GM23338 (cell line): ENCODE results near the gene SLC8A3. TPM values are rescaled to one million over a fixed set of nuclear protein-coding genes. Genes with fewer than 3 reads are reported as not detected.

ENCODE experiments used
- ATAC-seq: fragments of 200-7000 bp; cut with Tn5 transposase; 3 replicates; pipeline ENCODE4 v1.9.1; 2020
- DNase-seq: peaks from one replicate; pipeline ENCODE4 v3.0.0-alpha.2; 2015; ENCODE audit warnings: low spot score
- H2AFZ ChIP-seq: fragments of 200-600 bp; sonication (generic); 2 replicates; pipeline ENCODE4 v1.8.0; 2016; ENCODE audit warnings: antibody characterized with exemption, mild to moderate bottlenecking, moderate library complexity
- H3F3A ChIP-seq: fragments of 200-600 bp; sonication (generic); replicated peaks from 2 replicates; pipeline ENCODE4 v1.8.0; 2017; ENCODE audit warnings: antibody characterized with exemption, mixed run types, low read depth
- H3K27ac ChIP-seq: fragments of 200-600 bp; sonication (generic); 2 replicates; pipeline ENCODE4 v1.6.1; 2016; ENCODE audit warnings: low read depth
- H3K27me3 ChIP-seq: fragments of 200-600 bp; sonication (generic); 2 replicates; pipeline ENCODE4 v1.8.0; 2016; ENCODE audit warnings: mild to moderate bottlenecking, mixed run types, moderate library complexity; ENCODE audit not compliant: insufficient read depth
- H3K36me3 ChIP-seq: fragments of 200-600 bp; sonication (generic); 2 replicates; pipeline ENCODE4 v1.8.0; 2016; ENCODE audit warnings: mild to moderate bottlenecking; ENCODE audit not compliant: insufficient read depth
- H3K4me1 ChIP-seq: fragments of 200-600 bp; sonication (generic); 2 replicates; pipeline ENCODE4 v1.8.0; 2016; ENCODE audit warnings: mild to moderate bottlenecking, moderate library complexity; ENCODE audit not compliant: insufficient read depth
- H3K4me2 ChIP-seq: fragments of 200-600 bp; sonication (generic); 2 replicates; pipeline ENCODE4 v1.7.1; 2017; ENCODE audit warnings: mixed run types
- H3K4me3 ChIP-seq: fragments of 200-600 bp; sonication (generic); 2 replicates; pipeline ENCODE4 v1.6.1; 2016; ENCODE audit warnings: mixed run types
- H3K79me2 ChIP-seq: fragments of 200-600 bp; sonication (generic); replicated peaks from 2 replicates; pipeline ENCODE4 v1.8.0; 2017; ENCODE audit warnings: mild to moderate bottlenecking; ENCODE audit not compliant: insufficient read depth
- H3K9me2 ChIP-seq: fragments of 200-600 bp; sonication (generic); 2 replicates; pipeline ENCODE4 v1.8.0; 2017; ENCODE audit not compliant: insufficient read depth
- H4K20me1 ChIP-seq: fragments of 200-600 bp; sonication (generic); replicated peaks from 2 replicates; pipeline ENCODE4 v1.8.0; 2017; ENCODE audit warnings: mild to moderate bottlenecking; ENCODE audit not compliant: insufficient read depth
- H3K27ac Mint-ChIP-seq: 2 replicates; pipeline ENCODE4 v1.8.0; 2020; ENCODE audit warnings: inconsistent platforms, mild to moderate bottlenecking, moderate library complexity, mixed read lengths
- H3K27me3 Mint-ChIP-seq: 3 replicates; pipeline ENCODE4 v1.8.0; 2022; ENCODE audit warnings: low read depth, mild to moderate bottlenecking, moderate library complexity, mixed read lengths, inconsistent platforms; ENCODE audit not compliant: insufficient read depth, poor library complexity
- H3K36me3 Mint-ChIP-seq: 3 replicates; pipeline ENCODE4 v1.8.0; 2021; ENCODE audit warnings: low read depth, mild to moderate bottlenecking, inconsistent platforms, moderate library complexity, mixed read lengths
- H3K4me1 Mint-ChIP-seq: 3 replicates; pipeline ENCODE4 v1.8.0; 2020; ENCODE audit warnings: mild to moderate bottlenecking, inconsistent platforms, mixed read lengths
- H3K4me3 Mint-ChIP-seq: 3 replicates; pipeline ENCODE4 v1.8.0; 2021; ENCODE audit warnings: moderate library complexity, mild to moderate bottlenecking, inconsistent platforms, mixed read lengths
- H3K9me3 Mint-ChIP-seq: 3 replicates; pipeline ENCODE4 v1.8.0; 2020; ENCODE audit warnings: moderate library complexity, mild to moderate bottlenecking, inconsistent platforms, mixed read lengths
- CREB1 ChIP-seq: fragments of 250-450 bp; sonication (Bioruptor Pico); IDR thresholded peaks from 2 replicates; pipeline ENCODE4 v1.5.0; 2020; ENCODE audit warnings: low read depth, mild to moderate bottlenecking, moderate library complexity
- EZH2phosphoT487 ChIP-seq: fragments of 200-600 bp; sonication (generic); IDR thresholded peaks from one replicate; pipeline ENCODE4 v1.8.1; 2018; ENCODE audit warnings: antibody characterized with exemption; ENCODE audit not compliant: unreplicated experiment
- JUNB ChIP-seq: IDR thresholded peaks from one replicate; pipeline ENCODE4 v1.6.1; 2016; ENCODE audit warnings: antibody characterized with exemption; ENCODE audit not compliant: unreplicated experiment
- POLR2AphosphoS5 ChIP-seq: IDR thresholded peaks from 2 replicates; pipeline ENCODE4 v1.6.1; 2016; ENCODE audit warnings: antibody characterized with exemption, low read depth
- ZNF331 ChIP-seq: fragments of 250-450 bp; sonication (Bioruptor Pico); IDR thresholded peaks from 2 replicates; pipeline ENCODE4 v1.5.0; 2020; ENCODE audit warnings: low read depth, mild to moderate bottlenecking, moderate library complexity
- polyA plus RNA-seq: library from polyadenylated mRNA; unstranded; fragments of >200 nt; fragmentation: Nextera tagmentation; extraction: Ambion mirVana; gene quantifications from 2 replicates; pipeline ENCODE4 v1.2.1, GENCODE V29; 2016
- total RNA-seq: library from RNA; depleted of rRNA; stranded (reverse); fragments of >200 nt; shearing (Covaris generic); gene quantifications from 2 replicates; pipeline ENCODE4 v1.2.3, GENCODE V29; 2014
- TF ChIP-seq, protein P1 (sequence below): fragments of 250-450 bp; sonication (Bioruptor Pico); IDR thresholded peaks from 2 replicates; pipeline ENCODE4 v1.5.0; 2020; ENCODE audit warnings: mild to moderate bottlenecking, moderate library complexity

SLC8A3 gene
- total and polyA plus RNA-seq, 2 experiments from 2014 or later: 0.82 to 2.0 TPM

DNA sequence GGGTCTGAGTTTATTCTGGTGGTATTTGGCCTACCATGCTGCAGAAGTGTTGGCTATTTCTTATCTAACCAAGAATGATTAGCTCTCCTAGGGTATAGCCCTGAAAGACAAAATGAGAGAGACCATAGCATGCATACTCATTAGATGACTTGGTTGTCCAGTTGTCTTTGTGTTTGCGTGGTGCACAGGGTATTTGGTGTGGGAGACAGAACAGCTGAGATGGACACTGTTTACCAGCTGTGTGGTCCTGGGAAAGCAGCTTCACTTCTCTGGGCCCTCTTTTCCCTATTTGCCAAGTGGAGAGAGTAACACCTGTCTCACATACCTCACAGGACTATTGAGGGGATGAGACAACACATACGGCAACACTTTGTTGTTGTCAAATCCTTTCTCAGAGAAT lies 95.6 kb downstream of the SLC8A3 start:
- H3K27me3 Mint-ChIP-seq: no peaks in the 10 kb centered on the region
- H3K36me3 Mint-ChIP-seq: no peaks in the 10 kb centered on the region
- Histone ChIP-seq H3K4me1 (peaks cover 2% of the 10 kb centered on the region), H4K20me1 (no peaks in the 10 kb centered on the region), H3K27ac (no peak overlapping the region), H3K9me2 (peaks cover 9% of the 10 kb centered on the region; the same call in 1 of the 2 replicates), H3K4me3 (no peak overlapping the region), H2AFZ (no peak overlapping the region), H3K36me3 (no peaks in the 10 kb centered on the region), H3K79me2 (no peaks in the 10 kb centered on the region), H3K4me2 (no peak overlapping the region), H3K27me3 (no peaks in the 10 kb centered on the region), H3F3A (no peaks in the 10 kb centered on the region)
- no peak for DNase-seq
- H3K27ac Mint-ChIP-seq: no peak overlapping the region
- ATAC-seq: no peak
- peaks cover 13% of the 10 kb centered on the region for H3K4me1 Mint-ChIP-seq
- TF ChIP-seq CREB1 (CRISPR knock-in tag) (no peak), EZH2phosphoT487 (no peak), ZNF331 (CRISPR knock-in tag) (no peak)
- TF ChIP-seq, protein P1, sequence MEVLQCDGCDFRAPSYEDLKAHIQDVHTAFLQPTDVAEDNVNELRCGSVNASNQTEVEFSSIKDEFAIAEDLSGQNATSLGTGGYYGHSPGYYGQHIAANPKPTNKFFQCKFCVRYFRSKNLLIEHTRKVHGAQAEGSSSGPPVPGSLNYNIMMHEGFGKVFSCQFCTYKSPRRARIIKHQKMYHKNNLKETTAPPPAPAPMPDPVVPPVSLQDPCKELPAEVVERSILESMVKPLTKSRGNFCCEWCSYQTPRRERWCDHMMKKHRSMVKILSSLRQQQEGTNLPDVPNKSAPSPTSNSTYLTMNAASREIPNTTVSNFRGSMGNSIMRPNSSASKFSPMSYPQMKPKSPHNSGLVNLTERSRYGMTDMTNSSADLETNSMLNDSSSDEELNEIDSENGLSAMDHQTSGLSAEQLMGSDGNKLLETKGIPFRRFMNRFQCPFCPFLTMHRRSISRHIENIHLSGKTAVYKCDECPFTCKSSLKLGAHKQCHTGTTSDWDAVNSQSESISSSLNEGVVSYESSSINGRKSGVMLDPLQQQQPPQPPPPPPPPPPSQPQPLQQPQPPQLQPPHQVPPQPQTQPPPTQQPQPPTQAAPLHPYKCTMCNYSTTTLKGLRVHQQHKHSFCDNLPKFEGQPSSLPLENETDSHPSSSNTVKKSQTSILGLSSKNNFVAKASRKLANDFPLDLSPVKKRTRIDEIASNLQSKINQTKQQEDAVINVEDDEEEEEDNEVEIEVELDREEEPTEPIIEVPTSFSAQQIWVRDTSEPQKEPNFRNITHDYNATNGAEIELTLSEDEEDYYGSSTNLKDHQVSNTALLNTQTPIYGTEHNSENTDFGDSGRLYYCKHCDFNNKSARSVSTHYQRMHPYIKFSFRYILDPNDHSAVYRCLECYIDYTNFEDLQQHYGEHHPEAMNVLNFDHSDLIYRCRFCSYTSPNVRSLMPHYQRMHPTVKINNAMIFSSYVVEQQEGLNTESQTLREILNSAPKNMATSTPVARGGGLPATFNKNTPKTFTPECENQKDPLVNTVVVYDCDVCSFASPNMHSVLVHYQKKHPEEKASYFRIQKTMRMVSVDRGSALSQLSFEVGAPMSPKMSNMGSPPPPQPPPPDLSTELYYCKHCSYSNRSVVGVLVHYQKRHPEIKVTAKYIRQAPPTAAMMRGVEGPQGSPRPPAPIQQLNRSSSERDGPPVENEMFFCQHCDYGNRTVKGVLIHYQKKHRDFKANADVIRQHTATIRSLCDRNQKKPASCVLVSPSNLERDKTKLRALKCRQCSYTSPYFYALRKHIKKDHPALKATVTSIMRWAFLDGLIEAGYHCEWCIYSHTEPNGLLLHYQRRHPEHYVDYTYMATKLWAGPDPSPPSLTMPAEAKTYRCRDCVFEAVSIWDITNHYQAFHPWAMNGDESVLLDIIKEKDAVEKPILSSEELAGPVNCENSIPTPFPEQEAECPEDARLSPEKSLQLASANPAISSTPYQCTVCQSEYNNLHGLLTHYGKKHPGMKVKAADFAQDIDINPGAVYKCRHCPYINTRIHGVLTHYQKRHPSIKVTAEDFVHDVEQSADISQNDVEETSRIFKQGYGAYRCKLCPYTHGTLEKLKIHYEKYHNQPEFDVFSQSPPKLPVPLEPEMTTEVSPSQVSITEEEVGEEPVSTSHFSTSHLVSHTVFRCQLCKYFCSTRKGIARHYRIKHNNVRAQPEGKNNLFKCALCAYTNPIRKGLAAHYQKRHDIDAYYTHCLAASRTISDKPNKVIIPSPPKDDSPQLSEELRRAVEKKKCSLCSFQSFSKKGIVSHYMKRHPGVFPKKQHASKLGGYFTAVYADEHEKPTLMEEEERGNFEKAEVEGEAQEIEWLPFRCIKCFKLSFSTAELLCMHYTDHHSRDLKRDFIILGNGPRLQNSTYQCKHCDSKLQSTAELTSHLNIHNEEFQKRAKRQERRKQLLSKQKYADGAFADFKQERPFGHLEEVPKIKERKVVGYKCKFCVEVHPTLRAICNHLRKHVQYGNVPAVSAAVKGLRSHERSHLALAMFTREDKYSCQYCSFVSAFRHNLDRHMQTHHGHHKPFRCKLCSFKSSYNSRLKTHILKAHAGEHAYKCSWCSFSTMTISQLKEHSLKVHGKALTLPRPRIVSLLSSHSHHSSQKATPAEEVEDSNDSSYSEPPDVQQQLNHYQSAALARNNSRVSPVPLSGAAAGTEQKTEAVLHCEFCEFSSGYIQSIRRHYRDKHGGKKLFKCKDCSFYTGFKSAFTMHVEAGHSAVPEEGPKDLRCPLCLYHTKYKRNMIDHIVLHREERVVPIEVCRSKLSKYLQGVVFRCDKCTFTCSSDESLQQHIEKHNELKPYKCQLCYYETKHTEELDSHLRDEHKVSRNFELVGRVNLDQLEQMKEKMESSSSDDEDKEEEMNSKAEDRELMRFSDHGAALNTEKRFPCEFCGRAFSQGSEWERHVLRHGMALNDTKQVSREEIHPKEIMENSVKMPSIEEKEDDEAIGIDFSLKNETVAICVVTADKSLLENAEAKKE (CRISPR knock-in tag): no peak
- no peak overlapping the region for H3K4me3 Mint-ChIP-seq
- no peaks in the 10 kb centered on the region for H3K9me3 Mint-ChIP-seq

DNA sequence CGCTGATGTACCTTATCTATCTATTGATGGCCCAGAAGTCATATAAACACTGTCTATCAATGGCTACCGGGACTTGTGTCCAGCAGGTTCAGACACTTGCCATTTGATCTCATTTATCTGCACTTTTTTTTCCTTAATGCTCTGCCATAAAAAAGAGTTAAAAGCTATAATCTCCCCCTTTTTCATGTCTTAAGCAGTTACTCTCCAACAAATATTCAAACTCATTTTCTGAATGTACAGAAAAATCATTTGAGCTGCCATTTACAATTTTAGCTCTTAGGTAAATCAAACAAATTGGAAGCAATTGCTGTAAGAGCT lies 101.4 kb downstream of the SLC8A3 start:
- Mint-ChIP-seq H3K27me3 (peaks cover 2% of the 10 kb centered on the region), H3K4me3 (no peak overlapping the region), H3K27ac (no peak overlapping the region), H3K36me3 (no peaks in the 10 kb centered on the region), H3K4me1 (no peaks in the 10 kb centered on the region), H3K9me3 (no peaks in the 10 kb centered on the region)
- no peak overlapping the region for H3K27ac ChIP-seq
- H3K27me3 ChIP-seq: no peaks in the 10 kb centered on the region
- H3K9me2 ChIP-seq: peaks cover 3% of the 10 kb centered on the region
- no peak for ATAC-seq
- no peak overlapping the region for H3K4me3 ChIP-seq
- H3K36me3 ChIP-seq: no peaks in the 10 kb centered on the region
- no peaks in the 10 kb centered on the region for H3F3A ChIP-seq
- H3K79me2 ChIP-seq: no peaks in the 10 kb centered on the region
- H4K20me1 ChIP-seq: no peaks in the 10 kb centered on the region
- DNase-seq: no peak
- no peak overlapping the region for H3K4me2 ChIP-seq
- no peak overlapping the region for H2AFZ ChIP-seq
- no peaks in the 10 kb centered on the region for H3K4me1 ChIP-seq
- no peak for TF ChIP-seq JUNB
- TF ChIP-seq CREB1 (CRISPR knock-in tag): no peak
- TF ChIP-seq, protein P1 (CRISPR knock-in tag): no peak
- no peak for TF ChIP-seq POLR2AphosphoS5
